SK-N-SH treated with all-trans-retinoic acid at 6 μM for 48 hours (cell line): ENCODE results near the gene UNC5B.

ENCODE experiments used
- ARNTL ChIP-seq: fragments of 450-650 bp; formaldehyde crosslinking; IDR thresholded peaks from 2 replicates; pipeline ENCODE4 v1.5.0; 2020; ENCODE audit warnings: low read depth, mild to moderate bottlenecking, moderate library complexity, borderline replicate concordance
- ISL1 ChIP-seq: fragments of 250-450 bp; sonication (Bioruptor Pico); IDR thresholded peaks from 2 replicates; pipeline ENCODE4 v2.1.2; 2022; ENCODE audit warnings: mild to moderate bottlenecking, moderate library complexity
- PPARA ChIP-seq: fragments of 250-450 bp; sonication (Bioruptor Pico); IDR thresholded peaks from 2 replicates; pipeline ENCODE4 v1.5.0; 2020; ENCODE audit warnings: mild to moderate bottlenecking, borderline replicate concordance
- TF ChIP-seq, protein P1 (sequence below): fragments of 250-450 bp; sonication (Bioruptor Pico); IDR thresholded peaks from 2 replicates; pipeline ENCODE4 v1.8.0; 2020; ENCODE audit warnings: mild to moderate bottlenecking, moderate library complexity, borderline replicate concordance

DNA sequence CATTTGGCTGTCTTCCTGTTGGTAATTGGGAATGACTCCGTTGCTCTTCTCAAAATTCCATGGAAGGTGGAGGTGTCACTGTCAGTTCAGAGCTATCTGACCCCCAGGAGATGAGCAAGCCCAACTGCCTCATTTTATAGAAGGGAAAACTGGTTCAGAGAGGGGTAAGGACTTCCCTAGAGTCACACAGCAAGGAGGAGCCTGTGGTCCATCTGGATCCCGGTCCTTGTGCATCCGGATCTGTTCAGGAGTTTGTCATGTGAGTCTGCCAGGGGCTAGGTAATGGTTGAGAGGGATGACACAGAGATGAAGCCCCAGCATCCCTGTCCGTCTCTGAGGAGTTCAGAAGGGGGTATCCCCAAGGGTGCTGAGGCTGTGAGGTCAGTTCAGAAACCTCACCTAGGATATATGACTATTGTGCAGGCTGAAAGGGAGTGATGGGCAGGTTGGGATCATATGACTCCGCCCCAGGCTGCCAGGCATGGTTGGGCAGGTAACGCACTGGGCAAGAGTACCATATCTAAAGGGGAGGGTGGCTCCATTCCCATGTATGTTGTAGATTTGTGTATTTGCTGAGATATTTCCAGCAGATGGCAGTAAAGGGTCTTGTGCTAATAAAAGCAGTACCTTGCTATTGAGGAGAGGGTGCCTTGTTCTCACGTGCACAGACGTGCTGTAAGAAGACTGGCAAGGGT lies 90.7 kb downstream of the UNC5B start:
- TF ChIP-seq ARNTL (CRISPR knock-in tag) (no peak), ISL1 (CRISPR knock-in tag) (no peak), PPARA (CRISPR knock-in tag) (no peak)
- TF ChIP-seq, protein P1, sequence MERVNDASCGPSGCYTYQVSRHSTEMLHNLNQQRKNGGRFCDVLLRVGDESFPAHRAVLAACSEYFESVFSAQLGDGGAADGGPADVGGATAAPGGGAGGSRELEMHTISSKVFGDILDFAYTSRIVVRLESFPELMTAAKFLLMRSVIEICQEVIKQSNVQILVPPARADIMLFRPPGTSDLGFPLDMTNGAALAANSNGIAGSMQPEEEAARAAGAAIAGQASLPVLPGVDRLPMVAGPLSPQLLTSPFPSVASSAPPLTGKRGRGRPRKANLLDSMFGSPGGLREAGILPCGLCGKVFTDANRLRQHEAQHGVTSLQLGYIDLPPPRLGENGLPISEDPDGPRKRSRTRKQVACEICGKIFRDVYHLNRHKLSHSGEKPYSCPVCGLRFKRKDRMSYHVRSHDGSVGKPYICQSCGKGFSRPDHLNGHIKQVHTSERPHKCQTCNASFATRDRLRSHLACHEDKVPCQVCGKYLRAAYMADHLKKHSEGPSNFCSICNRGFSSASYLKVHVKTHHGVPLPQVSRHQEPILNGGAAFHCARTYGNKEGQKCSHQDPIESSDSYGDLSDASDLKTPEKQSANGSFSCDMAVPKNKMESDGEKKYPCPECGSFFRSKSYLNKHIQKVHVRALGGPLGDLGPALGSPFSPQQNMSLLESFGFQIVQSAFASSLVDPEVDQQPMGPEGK (CRISPR knock-in tag): no peak
